HG03469 (cell line): ENCODE data around the gene MYD88.

ENCODE experiments used
- ATAC-seq: cut with Tn5 transposase; IDR thresholded peaks from one replicate; pipeline ENCODE4 v1.9.1; 2021; ENCODE audit warnings: mild to moderate bottlenecking, moderate library complexity, moderate number of reproducible peaks; ENCODE audit not compliant: unreplicated experiment

Gene MYD88

GRCh38 chr3:38138349-38139190, at the start of gene MYD88:
TSS of gene MYD88 (plus strand) at chr3:38138661. CDS start at chr3:38138701, 40 bp downstream.
- ATAC-seq = no peak

GRCh38 chr3:38089163-38089562, 49.3 kb upstream of the MYD88 start:
- ATAC-seq = no peak

- no peak for ATAC-seq
These were observed 48.0 kb upstream of the MYD88 start for GRCh38 chr3:38090453-38090852.

- no peak for ATAC-seq
These were observed 43.5 kb upstream of the MYD88 start for GRCh38 chr3:38094999-38095398.

GRCh38 chr3:38095669-38096483, 42.6 kb upstream of the MYD88 start:
- no peak for ATAC-seq

GRCh38 chr3:38097446-38098375, 40.8 kb upstream of the MYD88 start:
- ATAC-seq = no peak

- no peak for ATAC-seq
These were observed 40.1 kb upstream of the MYD88 start for GRCh38 chr3:38098376-38098723.

- ATAC-seq = no peak
These were observed 38.9 kb upstream of the MYD88 start for GRCh38 chr3:38099518-38099917.

- no peak for ATAC-seq
These were observed 38.0 kb upstream of the MYD88 start for GRCh38 chr3:38100498-38100897.

GRCh38 chr3:38101811-38102443, 36.5 kb upstream of the MYD88 start:
- ATAC-seq = no peak

- ATAC-seq = no peak
These were observed 36.0 kb upstream of the MYD88 start for GRCh38 chr3:38102444-38102814.

GRCh38 chr3:38105525-38105924, 32.9 kb upstream of the MYD88 start:
- ATAC-seq = no peak

- ATAC-seq = no peak
These were observed 30.4 kb upstream of the MYD88 start for GRCh38 chr3:38107911-38108648.

GRCh38 chr3:38108649-38109579, 29.5 kb upstream of the MYD88 start:
- no peak for ATAC-seq

- ATAC-seq = no peak
These were observed 28.7 kb upstream of the MYD88 start for GRCh38 chr3:38109580-38110313.

GRCh38 chr3:38110314-38111050, 28.0 kb upstream of the MYD88 start:
- ATAC-seq = no peak

GRCh38 chr3:38111201-38111600, 27.3 kb upstream of the MYD88 start:
- ATAC-seq = no peak
